GM18867 (cell line): ENCODE data around the gene PIK3C2B.
"Not testable (repeated sequence)": the region's sequence is repeated elsewhere in the genome, so short reads cannot be mapped to it uniquely, and the experiment has no call there.

ENCODE experiments used
- ATAC-seq: cut with Tn5 transposase; IDR thresholded peaks from one replicate; pipeline ENCODE4 v1.9.1; 2021; ENCODE audit warnings: mild to moderate bottlenecking, moderate library complexity; ENCODE audit not compliant: unreplicated experiment

PIK3C2B gene

GRCh38 chr1:204494281-204495077 lies at the start of gene PIK3C2B:
TSS of gene PIK3C2B (minus strand) at chr1:204494805. CDS start at chr1:204469802, 25,003 bp downstream.
- peak; percentile 85 for ATAC-seq

- ATAC-seq, result peak; percentile 59
Measured at GRCh38 chr1:204544321-204544720, 49.7 kb upstream of the PIK3C2B start.

DNA sequence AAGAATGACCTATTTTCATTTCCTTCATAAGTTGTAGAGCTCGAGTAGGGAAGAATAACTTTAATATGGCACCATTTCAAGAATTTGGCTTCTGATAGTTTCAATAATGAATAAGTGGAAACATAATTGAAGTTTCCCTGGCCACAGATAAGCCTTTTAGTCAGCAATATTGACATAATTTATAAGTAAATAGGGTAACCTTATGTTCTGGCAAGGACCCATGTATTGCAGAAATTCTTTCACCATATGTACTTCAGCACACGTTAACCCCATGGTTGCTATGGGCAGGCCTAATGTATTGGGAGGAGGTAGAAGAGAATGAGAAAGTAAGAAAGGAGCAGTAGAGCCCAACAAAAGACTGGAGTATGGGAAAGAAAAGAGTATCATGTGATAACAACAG lies 47.0 kb upstream of the PIK3C2B start:
- no peak for ATAC-seq

GRCh38 chr1:204532832-204533231 lies 38.2 kb upstream of the PIK3C2B start:
- ATAC-seq, result no peak

DNA sequence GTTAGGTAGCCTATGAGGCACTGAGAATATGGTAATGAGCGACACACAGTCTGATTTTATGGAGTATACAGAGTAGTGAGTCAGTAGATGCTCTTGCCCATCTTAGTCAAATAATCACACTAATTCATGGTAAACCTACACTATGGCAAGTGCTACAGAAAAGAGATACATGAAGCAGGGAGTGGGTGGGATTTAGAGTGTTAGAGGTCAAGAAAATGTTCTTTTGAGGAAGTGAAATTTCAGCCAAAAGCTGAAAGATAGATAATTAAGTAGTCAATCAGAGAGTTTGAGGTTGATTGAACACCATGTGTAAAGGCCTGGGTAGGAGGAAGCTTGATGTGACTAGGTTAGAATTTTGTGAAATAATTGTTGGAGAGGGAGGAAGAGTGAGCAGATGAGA lies 36.3 kb upstream of the PIK3C2B start:
- peak; percentile 85 for ATAC-seq

GRCh38 chr1:204529371-204529895 lies 34.8 kb upstream of the PIK3C2B start:
- no peak for ATAC-seq

- ATAC-seq, result no peak
Measured at GRCh38 chr1:204528677-204529076, 34.1 kb upstream of the PIK3C2B start.

- no peak for ATAC-seq
Measured at GRCh38 chr1:204528241-204528640, 33.6 kb upstream of the PIK3C2B start.

GRCh38 chr1:204524986-204525385 lies 30.4 kb upstream of the PIK3C2B start:
- no peak for ATAC-seq

- no peak for ATAC-seq
Measured at GRCh38 chr1:204523605-204524215, 29.1 kb upstream of the PIK3C2B start.

DNA sequence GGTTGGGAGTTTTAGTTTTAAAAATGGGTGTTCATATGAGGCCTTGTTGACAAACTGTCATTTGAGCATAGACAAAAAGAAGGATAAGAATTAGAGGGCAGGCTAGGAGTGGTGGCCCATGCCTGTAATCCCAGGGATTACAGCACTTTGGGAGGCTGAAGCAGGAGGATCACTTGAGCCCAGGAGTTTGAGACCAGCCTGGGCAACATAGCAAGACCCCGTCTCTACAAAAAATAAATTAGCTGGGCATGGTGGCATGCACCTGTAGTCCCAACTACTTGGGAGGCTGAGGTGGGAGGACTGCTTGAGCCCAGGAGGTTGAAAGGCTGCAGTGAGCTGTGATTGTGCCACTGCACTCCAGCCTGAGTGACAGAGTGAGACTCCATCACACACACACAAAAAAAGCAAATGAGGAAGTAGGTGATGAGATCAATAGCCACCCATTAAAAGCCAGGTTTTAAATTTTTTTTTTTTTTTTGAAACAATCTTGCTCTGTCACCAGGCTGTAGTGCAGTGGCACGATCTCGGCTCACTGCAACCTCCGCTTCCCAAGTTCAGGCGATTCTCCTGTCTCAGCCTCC lies 27.4 kb upstream of the PIK3C2B start:
- ATAC-seq, result not testable (repeated sequence)

GRCh38 chr1:204520834-204521709 lies 26.5 kb upstream of the PIK3C2B start:
- ATAC-seq, result peak; percentile 47

GRCh38 chr1:204517382-204517781 lies 22.8 kb upstream of the PIK3C2B start:
- ATAC-seq, result not testable (repeated sequence)

GRCh38 chr1:204516180-204516879 lies 21.7 kb upstream of the PIK3C2B start, which contains the start of gene MDM4:
TSS of gene MDM4 (plus strand) at chr1:204516406. CDS start at chr1:204525519, 9,113 bp downstream.
- ATAC-seq, result peak; percentile 72

GRCh38 chr1:204514828-204515227 lies 20.2 kb upstream of the PIK3C2B start:
- ATAC-seq, result no peak

DNA sequence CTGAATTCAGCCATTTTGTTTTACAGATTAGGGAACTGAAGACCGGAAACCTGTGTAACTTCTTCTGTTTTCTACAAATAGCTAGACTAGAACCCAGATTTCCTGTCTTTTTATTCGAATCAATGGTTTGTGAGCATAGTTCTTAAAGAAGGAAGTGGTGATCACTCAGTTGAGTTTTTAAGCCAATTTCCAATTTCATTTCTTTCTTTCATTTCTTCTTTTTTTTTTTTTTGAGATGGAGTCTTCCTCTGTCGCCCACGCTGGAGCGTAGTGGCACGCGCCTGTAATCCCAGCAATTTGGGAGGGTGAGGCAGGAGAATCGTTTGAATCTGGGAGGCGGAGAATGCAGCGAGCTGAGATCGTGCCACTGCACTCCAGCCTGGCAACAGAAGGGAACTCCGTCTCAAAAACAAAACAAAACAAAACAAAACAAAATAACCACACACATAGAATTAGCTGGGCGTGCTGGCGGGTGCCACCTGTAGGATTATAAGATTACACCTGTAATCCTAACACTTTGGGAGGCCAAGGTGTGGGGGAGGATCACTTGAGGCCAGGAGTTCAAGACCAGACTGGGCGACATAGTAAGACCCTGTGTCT lies 18.6 kb upstream of the PIK3C2B start:
- peak; percentile 35 for ATAC-seq

DNA sequence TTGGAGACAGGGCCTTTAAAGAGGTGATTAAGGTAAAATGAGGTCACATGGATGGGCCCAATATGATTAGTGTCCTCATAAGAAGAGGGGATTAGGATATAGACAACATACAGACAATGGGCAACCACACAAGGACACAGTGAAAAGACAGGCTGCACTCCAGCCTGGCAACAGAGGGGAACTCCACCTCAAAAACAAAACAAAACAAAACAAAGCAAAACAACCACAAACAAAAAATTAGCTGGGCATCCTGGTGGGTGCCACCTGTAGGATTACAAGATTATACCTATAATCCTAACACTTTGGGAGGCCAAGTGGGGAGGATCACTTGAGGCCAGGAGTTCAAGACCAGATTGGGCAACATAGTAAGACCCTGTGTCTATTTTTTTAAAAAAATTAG lies 16.8 kb upstream of the PIK3C2B start:
- ATAC-seq, result no peak

GRCh38 chr1:204509186-204509635 lies 14.6 kb upstream of the PIK3C2B start:
- no peak for ATAC-seq

- ATAC-seq, result peak; percentile 11
Measured at GRCh38 chr1:204507317-204508105, 12.9 kb upstream of the PIK3C2B start.
